ENCODE data around the gene NELFB. TPM values are rescaled to one million over a fixed set of nuclear protein-coding genes. Genes with fewer than 3 reads are reported as not detected.

Gene NELFB
- total and polyA plus RNA-seq, 2 donors (not counting 1 experiment from before 2014, with no cell fraction given) = 53.7 to 55.8 TPM

DNA sequence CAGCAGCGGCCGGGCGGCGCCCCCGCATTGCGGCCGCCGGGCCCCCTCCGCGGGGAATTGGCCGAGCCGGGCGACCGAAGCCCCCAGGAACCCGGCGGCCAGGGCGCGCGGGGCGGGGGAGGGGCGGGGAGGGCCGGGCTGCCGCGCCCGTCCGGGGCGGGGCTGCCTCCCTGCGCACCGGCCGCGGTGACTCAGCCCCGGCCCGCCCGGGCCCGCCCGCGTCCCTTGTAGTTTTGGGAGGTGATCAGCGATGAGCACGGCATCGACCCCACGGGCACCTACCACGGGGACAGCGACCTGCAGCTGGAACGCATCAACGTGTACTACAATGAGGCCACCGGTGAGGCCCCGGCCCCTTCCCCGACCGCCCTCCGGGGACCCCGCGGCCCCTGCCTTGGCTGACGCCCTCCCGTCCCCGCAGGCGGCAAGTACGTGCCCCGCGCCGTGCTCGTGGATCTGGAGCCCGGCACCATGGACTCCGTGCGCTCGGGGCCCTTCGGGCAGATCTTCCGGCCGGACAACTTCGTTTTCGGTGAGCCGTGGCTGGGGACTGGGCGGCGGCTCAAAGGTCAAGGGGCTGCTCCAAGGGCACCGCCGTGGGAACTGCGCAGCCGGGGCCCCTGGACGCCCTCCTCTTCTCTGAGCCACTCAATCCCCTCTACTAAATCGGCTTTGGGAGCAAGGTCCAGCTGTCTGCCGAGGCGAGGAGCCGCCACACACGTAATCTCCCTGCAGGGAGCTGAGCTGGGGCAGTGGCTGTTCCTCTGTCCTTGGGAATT, 13.4 kb upstream of the NELFB start:
- Histone ChIP-seq H3K4me3 (ENCODE audit: control extremely low read depth in 1 of 5, extremely low read depth in 1 of 5, insufficient read depth in 1 of 5, low read depth in 2 of 5, low read length in 4 of 5) (peak overlapping the region; percentile 26 to 76 (median 55)), H3K27ac (ENCODE audit: low read length in 2 of 2) (peak overlapping the region; percentile 54 to 77), H2AFZ (ENCODE audit: insufficient read depth, low read depth, low read length, poor library complexity, severe bottlenecking) (no peak overlapping the region), H3K4me1 (ENCODE audit: control insufficient read depth in 2 of 2, insufficient read depth in 2 of 2, low read length in 2 of 2) (peaks cover 23 to 46% of the 10 kb centered on the region in 2 donors), H3K9me3 (ENCODE audit: control extremely low read depth in 1 of 3, control insufficient read depth in 2 of 3, insufficient read depth in 1 of 3, low read length in 2 of 3) (no peaks in the 10 kb centered on the region), H3K79me2 (ENCODE audit: control insufficient read depth, insufficient read depth, low read length) (peaks cover 56% of the 10 kb centered on the region), H4K20me1 (ENCODE audit: control insufficient read depth, insufficient read depth, low read length, poor library complexity, severe bottlenecking) (peaks cover 51% of the 10 kb centered on the region), H3K4me2 (replicated peaks; ENCODE audit: low read depth, low read length, poor library complexity, severe bottlenecking) (peak overlapping the region; percentile 96), H3K27me3 (replicated peaks in 1 of 4; ENCODE audit: control extremely low read depth in 1 of 4, control insufficient read depth in 3 of 4, insufficient read depth in 4 of 4, low read length in 3 of 4) (no peaks in the 10 kb centered on the region), H3K9ac (ENCODE audit: low read length) (peak overlapping the region; percentile 80), H3K36me3 (replicated peaks in 1 of 2; ENCODE audit: control extremely low read depth in 1 of 2, control insufficient read depth in 1 of 2, extremely low read depth in 1 of 2, insufficient read depth in 2 of 2, low read length in 1 of 2) (peaks cover 0 to 20% of the 10 kb centered on the region in 2 experiments)
- DNase-seq = peak; percentile 50
- ChIA-PET CTCF (interaction anchor here (1.0 to 8.9 kb wide), 6 partner anchors 13 to 177 kb away, joined by 3 to 76 read pairs (median 8); partner anchors contain the start of genes ANAPC2, CYSRT1, NELFB and RNF208), POLR2A (interaction anchor here (0.7 to 2.1 kb wide), 15 partner anchors 12 to 340 kb away, joined by 3 to 29 read pairs (median 4); partner anchors contain the start of genes NELFB, NRARP, PAXX and RNF224)
- ATAC-seq (ENCODE audit: low read depth) = peak; percentile 13
- H3K27ac Mint-ChIP-seq = peak overlapping the region; percentile 82
- no peak for TF ChIP-seq EZH2 (IDR thresholded peaks at IDR 0.05; ENCODE audit: borderline replicate concordance, insufficient read depth, low read depth, low read length, poor library complexity, severe bottlenecking)
- TF ChIP-seq, protein P1, sequence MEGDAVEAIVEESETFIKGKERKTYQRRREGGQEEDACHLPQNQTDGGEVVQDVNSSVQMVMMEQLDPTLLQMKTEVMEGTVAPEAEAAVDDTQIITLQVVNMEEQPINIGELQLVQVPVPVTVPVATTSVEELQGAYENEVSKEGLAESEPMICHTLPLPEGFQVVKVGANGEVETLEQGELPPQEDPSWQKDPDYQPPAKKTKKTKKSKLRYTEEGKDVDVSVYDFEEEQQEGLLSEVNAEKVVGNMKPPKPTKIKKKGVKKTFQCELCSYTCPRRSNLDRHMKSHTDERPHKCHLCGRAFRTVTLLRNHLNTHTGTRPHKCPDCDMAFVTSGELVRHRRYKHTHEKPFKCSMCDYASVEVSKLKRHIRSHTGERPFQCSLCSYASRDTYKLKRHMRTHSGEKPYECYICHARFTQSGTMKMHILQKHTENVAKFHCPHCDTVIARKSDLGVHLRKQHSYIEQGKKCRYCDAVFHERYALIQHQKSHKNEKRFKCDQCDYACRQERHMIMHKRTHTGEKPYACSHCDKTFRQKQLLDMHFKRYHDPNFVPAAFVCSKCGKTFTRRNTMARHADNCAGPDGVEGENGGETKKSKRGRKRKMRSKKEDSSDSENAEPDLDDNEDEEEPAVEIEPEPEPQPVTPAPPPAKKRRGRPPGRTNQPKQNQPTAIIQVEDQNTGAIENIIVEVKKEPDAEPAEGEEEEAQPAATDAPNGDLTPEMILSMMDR (IDR thresholded peaks at IDR 0.05) = no peak
- peaks cover 38% of the 10 kb centered on the region for H3K4me1 Mint-ChIP-seq
- no peaks in the 10 kb centered on the region for H3K27me3 Mint-ChIP-seq
- WGBS (ENCODE audit: insufficient coverage) = 7% methylated on average over 73 of the region's 83 CpGs
- intact Hi-C loops (cut with micrococcal nuclease) = loop anchor here (1.0 kb wide), 5 partner anchors 14 to 154 kb away; partner anchors contain the start of genes ANAPC2, NELFB, SSNA1 and TPRN
- H3K9me3 Mint-ChIP-seq (ENCODE audit: insufficient read depth) = no peaks in the 10 kb centered on the region
- peak overlapping the region; percentile 92 for H3K4me3 Mint-ChIP-seq

Measured in B cell (primary cell).